Measurements from ENCODE around the gene ERC2.

ERC2 gene

DNA sequence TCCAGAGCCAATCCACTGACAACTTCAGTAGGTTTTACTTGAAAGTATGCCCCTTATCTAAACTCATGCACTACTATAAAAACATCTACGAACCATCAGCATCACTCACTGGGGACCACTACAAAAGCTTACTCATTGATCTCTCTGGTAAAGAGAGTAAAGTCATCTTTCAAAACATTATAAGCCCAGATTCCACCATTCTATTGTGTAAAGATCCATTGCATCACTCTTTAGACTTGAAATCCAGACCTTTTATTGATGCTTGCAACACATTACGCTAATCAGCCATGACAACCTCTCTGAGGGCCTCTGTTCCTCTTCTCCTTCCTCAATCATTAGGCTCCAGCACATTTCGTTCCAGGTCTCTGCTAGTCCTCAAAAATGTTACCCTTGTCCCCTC, 732.3 kb downstream of the ERC2 start:
- H3K27ac ChIP-seq (ENCODE audit: low read depth, low read length) = no peak overlapping the region

DNA sequence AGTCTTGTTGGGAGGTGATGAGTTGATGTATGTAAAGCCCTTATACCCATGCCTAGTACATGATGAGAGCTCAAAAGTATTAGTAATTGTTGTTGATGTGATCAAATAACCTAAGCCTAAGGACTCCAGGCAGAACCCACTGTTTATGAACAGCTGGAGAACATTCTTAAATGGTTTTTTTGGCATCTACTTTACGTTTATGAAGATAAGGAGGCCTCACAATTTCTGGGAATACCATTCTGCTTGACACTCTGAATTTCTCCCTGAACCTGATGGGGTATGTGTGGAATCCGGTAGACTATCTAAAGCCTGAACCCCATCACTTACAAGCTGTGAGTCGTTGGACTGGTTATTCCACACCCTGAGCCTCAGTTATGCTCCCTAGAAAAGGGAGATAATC, 736.5 kb downstream of the ERC2 start:
- TF ChIP-seq, protein P1, sequence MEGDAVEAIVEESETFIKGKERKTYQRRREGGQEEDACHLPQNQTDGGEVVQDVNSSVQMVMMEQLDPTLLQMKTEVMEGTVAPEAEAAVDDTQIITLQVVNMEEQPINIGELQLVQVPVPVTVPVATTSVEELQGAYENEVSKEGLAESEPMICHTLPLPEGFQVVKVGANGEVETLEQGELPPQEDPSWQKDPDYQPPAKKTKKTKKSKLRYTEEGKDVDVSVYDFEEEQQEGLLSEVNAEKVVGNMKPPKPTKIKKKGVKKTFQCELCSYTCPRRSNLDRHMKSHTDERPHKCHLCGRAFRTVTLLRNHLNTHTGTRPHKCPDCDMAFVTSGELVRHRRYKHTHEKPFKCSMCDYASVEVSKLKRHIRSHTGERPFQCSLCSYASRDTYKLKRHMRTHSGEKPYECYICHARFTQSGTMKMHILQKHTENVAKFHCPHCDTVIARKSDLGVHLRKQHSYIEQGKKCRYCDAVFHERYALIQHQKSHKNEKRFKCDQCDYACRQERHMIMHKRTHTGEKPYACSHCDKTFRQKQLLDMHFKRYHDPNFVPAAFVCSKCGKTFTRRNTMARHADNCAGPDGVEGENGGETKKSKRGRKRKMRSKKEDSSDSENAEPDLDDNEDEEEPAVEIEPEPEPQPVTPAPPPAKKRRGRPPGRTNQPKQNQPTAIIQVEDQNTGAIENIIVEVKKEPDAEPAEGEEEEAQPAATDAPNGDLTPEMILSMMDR (IDR thresholded peaks at IDR 0.05; ENCODE audit: insufficient read depth, low read length, poor library complexity, severe bottlenecking) = no peak
- TF ChIP-seq EZH2phosphoT487 (conservative IDR thresholded peaks at IDR 0.05; ENCODE audit: low read length) = no peak

More for the DNA sequence above, 732.3 kb downstream of the ERC2 start:
- Histone ChIP-seq H2AFZ (ENCODE audit: low read depth, low read length, severe bottlenecking) (no peak overlapping the region), H3K4me3 (ENCODE audit: insufficient read depth, low read length, poor library complexity, severe bottlenecking) (no peak overlapping the region), H3F3A (ENCODE audit: insufficient read depth) (no peaks in the 10 kb centered on the region), H3K4me2 (ENCODE audit: low read depth, low read length, poor library complexity, severe bottlenecking) (no peak overlapping the region), H3K79me2 (ENCODE audit: insufficient read depth, low read length) (no peaks in the 10 kb centered on the region), H3K9me2 (replicated peaks; ENCODE audit: insufficient read depth, low read length) (no peaks in the 10 kb centered on the region), H3K27me3 (ENCODE audit: low read length) (no peaks in the 10 kb centered on the region), H3K36me3 (ENCODE audit: low read length) (no peaks in the 10 kb centered on the region), H3K9ac (ENCODE audit: low read length) (no peak overlapping the region), H4K20me1 (ENCODE audit: low read depth, low read length) (no peaks in the 10 kb centered on the region), H3K9me3 (ENCODE audit: insufficient read depth, low read length) (no peaks in the 10 kb centered on the region)
- TF ChIP-seq, protein P1 (IDR thresholded peaks at IDR 0.05; ENCODE audit: insufficient read depth, low read length, poor library complexity, severe bottlenecking) = no peak
- TF ChIP-seq EZH2phosphoT487 (conservative IDR thresholded peaks at IDR 0.05; ENCODE audit: low read length) = no peak

DNA sequence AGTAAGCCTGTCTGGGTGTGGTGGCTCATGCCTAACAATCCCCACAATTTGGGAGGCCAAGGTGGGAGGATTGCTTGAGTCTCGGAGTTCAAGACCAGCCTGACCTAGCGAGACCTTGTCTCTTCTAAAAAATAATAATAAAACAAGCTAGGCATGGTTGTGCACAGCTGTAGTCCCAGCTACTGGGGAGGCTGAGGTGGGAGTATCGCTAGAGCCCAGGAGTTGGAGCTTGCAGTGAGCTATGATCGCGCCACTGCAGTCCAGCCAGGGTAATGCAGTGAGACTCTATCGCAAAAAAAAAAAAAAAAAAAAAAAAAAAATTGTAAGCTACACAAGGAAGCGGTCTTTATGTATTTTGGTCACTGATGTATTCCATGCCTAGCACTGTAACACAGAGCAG, 738.7 kb downstream of the ERC2 start:
- Histone ChIP-seq H3F3A (ENCODE audit: insufficient read depth) (no peaks in the 10 kb centered on the region), H3K9ac (ENCODE audit: low read length) (no peak overlapping the region), H2AFZ (ENCODE audit: low read depth, low read length, severe bottlenecking) (no peak overlapping the region)

More for the DNA sequence above, 736.5 kb downstream of the ERC2 start:
- Histone ChIP-seq H3K36me3 (ENCODE audit: low read length) (no peaks in the 10 kb centered on the region), H3F3A (ENCODE audit: insufficient read depth) (no peaks in the 10 kb centered on the region), H3K79me2 (ENCODE audit: insufficient read depth, low read length) (no peaks in the 10 kb centered on the region), H2AFZ (ENCODE audit: low read depth, low read length, severe bottlenecking) (no peak overlapping the region), H3K4me2 (ENCODE audit: low read depth, low read length, poor library complexity, severe bottlenecking) (no peak overlapping the region), H3K9ac (ENCODE audit: low read length) (no peak overlapping the region), H3K4me3 (ENCODE audit: insufficient read depth, low read length, poor library complexity, severe bottlenecking) (no peak overlapping the region), H3K9me3 (ENCODE audit: insufficient read depth, low read length) (no peaks in the 10 kb centered on the region), H4K20me1 (ENCODE audit: low read depth, low read length) (no peaks in the 10 kb centered on the region), H3K27me3 (ENCODE audit: low read length) (no peaks in the 10 kb centered on the region), H3K27ac (ENCODE audit: low read depth, low read length) (no peak overlapping the region), H3K9me2 (replicated peaks; ENCODE audit: insufficient read depth, low read length) (no peaks in the 10 kb centered on the region)

More for the DNA sequence above, 738.7 kb downstream of the ERC2 start:
- no peak overlapping the region for H3K27ac ChIP-seq (ENCODE audit: low read depth, low read length)
- no peaks in the 10 kb centered on the region for H3K36me3 ChIP-seq (ENCODE audit: low read length)
- no peak overlapping the region for H3K4me2 ChIP-seq (ENCODE audit: low read depth, low read length, poor library complexity, severe bottlenecking)
- H3K9me2 ChIP-seq (replicated peaks; ENCODE audit: insufficient read depth, low read length) = no peaks in the 10 kb centered on the region
- H3K9me3 ChIP-seq (ENCODE audit: insufficient read depth, low read length) = no peaks in the 10 kb centered on the region
- TF ChIP-seq, protein P1 (IDR thresholded peaks at IDR 0.05; ENCODE audit: insufficient read depth, low read length, poor library complexity, severe bottlenecking) = no peak
- TF ChIP-seq EZH2phosphoT487 (conservative IDR thresholded peaks at IDR 0.05; ENCODE audit: low read length) = no peak
- H3K79me2 ChIP-seq (ENCODE audit: insufficient read depth, low read length) = no peaks in the 10 kb centered on the region
- H3K4me3 ChIP-seq (ENCODE audit: insufficient read depth, low read length, poor library complexity, severe bottlenecking) = no peak overlapping the region
- no peaks in the 10 kb centered on the region for H4K20me1 ChIP-seq (ENCODE audit: low read depth, low read length)
- H3K27me3 ChIP-seq (ENCODE audit: low read length) = no peaks in the 10 kb centered on the region

All from SU-DHL-6 (cell line).